Measurements from ENCODE around the gene FARSA.
A peak's percentile ranks its signal among the peaks of the same experiment; 100 is the strongest.
"Not testable (repeated sequence)": the region's sequence is repeated elsewhere in the genome, so short reads cannot be mapped to it uniquely, and the experiment has no call there.

FARSA gene

DNA sequence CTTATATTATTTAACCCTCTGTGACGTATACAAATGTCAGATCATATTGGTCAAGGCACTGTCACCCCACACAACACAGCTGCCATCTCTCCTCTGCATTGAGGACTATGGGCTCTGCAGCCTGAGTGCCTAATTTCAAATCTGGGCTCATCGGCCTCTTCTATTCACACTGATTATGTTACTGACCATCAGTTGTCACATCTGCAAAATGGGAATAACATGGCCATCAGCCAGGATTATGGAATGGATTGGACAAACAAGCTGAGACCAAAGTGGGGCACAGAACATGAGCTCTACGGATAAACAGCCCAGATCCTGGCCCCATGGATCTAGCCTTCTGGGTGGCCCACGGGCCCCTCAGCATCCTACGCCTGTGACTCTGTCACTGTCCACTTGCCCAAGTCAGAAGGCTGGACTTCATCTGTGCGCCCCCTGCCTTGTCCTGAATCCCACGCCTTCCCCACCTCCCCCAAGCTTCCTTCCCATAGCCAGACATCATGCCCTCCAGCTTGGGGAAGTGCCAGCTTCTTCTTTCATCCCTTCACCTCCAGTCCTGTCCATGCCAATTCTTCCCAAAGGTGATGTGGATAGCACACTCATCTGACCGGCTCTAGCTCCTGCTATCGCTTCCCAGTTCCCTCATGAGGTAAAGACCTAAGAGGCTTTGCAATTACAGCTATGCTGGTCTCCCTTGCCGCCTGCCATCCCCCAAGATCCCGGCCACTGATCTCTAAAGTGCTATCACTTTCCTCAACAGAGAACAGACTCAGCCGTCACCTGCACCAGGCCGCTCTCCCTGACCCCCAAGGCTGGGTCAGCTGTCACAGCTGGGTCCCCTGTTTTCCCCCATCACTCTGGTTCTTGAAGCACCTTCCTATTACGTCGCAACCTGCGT, 872 bp downstream of the FARSA start:
- Histone ChIP-seq H3K4me1 (ENCODE audit: insufficient read depth, low read length) (peaks cover 18% of the 10 kb centered on the region), H3K27me3 (ENCODE audit: control insufficient read depth in 1 of 2, insufficient read depth in 2 of 2, low read length in 2 of 2) (no peaks in the 10 kb centered on the region), H3K27ac (ENCODE audit: low read depth, low read length) (peak overlapping the region; percentile 59), H3K9me3 (ENCODE audit: low read length) (no peaks in the 10 kb centered on the region), H3K4me3 (ENCODE audit: low read depth in 1 of 2, low read length in 2 of 2) (peak overlapping the region; percentile 59 to 93), H3K36me3 (ENCODE audit: insufficient read depth, low read length) (peaks cover 30% of the 10 kb centered on the region), H3K9ac (ENCODE audit: low read length) (peak overlapping the region; percentile 73)

DNA sequence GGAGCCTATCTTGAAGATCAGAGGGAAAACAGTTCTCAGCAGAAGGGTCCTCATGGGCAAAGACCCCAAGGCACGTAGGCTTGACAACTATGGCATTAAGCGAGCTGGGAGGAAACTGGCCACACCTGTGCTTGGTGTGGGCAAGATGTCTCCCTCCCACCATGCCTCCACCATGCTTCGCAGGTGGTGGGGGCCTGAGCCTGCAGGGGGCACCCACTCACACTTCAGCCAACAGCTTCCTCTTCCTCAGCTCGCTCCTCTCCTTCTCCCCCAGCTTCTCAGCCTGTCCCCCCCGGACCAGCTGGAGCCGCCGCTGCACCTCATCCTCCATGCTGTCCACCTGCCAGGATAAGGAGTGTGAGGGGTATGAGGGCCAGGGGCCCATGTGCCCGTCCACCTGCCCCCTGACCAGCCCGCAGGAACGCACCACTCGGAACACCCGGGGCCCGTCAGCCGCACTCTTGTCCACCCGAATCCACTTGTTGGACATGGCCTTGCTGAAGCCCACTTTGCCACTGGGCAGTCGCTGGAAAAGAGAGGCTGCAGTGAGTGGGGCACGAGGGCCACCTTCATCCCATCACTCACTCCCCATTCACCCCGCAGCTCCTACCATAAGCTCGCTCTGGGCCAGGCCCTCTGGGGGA, 3.4 kb downstream of the FARSA start:
- H3K27me3 ChIP-seq (ENCODE audit: control insufficient read depth in 1 of 2, insufficient read depth in 2 of 2, low read length in 2 of 2): no peaks in the 10 kb centered on the region
- no peak overlapping the region for H3K4me3 ChIP-seq (ENCODE audit: low read depth in 1 of 2, low read length in 2 of 2)
- H3K36me3 ChIP-seq (ENCODE audit: insufficient read depth, low read length): peaks cover 48% of the 10 kb centered on the region
- peaks cover 13% of the 10 kb centered on the region for H3K4me1 ChIP-seq (ENCODE audit: insufficient read depth, low read length)
- H3K27ac ChIP-seq (ENCODE audit: low read depth, low read length): no peak overlapping the region
- no peak overlapping the region for H3K9ac ChIP-seq (ENCODE audit: low read length)
- no peaks in the 10 kb centered on the region for H3K9me3 ChIP-seq (ENCODE audit: low read length)

DNA sequence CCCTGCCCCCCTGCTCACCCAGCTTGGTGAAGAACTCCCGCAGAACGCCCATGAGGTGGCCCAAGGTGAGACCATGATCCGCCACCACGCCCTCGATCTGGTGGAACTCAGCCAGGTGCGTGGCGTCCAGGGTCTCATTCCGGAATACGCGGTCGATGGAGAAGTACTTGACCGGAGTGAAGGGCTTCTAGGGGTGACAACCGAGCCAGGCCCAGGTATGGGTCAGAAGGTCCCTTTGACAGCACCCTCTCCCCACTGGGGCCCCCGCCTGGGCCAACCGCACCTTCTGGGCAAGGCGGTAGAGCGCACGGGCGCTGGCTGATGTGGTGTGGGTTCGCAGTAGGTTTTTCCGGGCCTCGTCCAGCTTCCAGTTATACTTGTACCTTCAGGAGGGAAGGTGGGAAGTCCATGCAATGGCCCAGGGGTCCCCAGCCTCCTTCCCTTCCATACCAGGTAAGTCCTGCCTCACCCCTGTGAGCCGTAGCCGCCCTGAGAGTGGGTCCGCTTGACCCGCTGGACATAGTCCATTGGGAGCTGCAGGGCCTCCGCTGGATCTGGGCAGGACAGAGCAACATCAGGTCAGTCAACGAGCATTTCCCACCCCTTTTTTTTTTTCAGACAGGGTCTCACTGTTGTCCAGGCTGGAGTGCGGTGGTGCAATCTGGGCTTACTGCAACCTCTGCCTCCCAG, 8.7 kb downstream of the FARSA start:
- Histone ChIP-seq H3K9me3 (ENCODE audit: low read length) (no peaks in the 10 kb centered on the region), H3K27me3 (ENCODE audit: control insufficient read depth in 1 of 2, insufficient read depth in 2 of 2, low read length in 2 of 2) (no peaks in the 10 kb centered on the region), H3K36me3 (ENCODE audit: insufficient read depth, low read length) (peaks cover 65% of the 10 kb centered on the region), H3K27ac (ENCODE audit: low read depth, low read length) (no peak overlapping the region), H3K4me1 (ENCODE audit: insufficient read depth, low read length) (no peaks in the 10 kb centered on the region), H3K4me3 (ENCODE audit: low read depth in 1 of 2, low read length in 2 of 2) (no peak overlapping the region), H3K9ac (ENCODE audit: low read length) (no peak overlapping the region)

DNA sequence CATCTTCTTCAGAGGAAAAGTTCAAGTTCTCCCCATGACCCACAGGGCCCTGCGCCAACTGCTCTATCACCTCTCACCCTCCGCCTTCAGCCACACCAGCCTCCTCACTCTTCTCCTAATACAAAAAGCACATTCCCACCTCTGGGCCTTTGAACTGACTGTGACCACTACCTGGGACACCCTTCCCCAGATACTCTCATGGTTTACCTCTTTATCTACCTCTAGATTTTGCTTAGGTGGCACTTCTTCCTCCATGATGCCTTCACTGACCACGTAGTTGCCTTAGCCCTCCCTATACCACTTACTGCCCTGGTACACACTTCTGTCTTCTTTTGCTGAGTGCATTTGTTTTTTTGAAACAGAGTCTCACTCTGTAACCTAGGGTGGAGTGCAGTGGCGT, 10.6 kb downstream of the FARSA start:
- Histone ChIP-seq H3K36me3 (ENCODE audit: insufficient read depth, low read length) (peaks cover 49% of the 10 kb centered on the region), H3K4me1 (ENCODE audit: insufficient read depth, low read length) (no peaks in the 10 kb centered on the region), H3K27ac (ENCODE audit: low read depth, low read length) (no peak overlapping the region), H3K27me3 (ENCODE audit: control insufficient read depth in 1 of 2, insufficient read depth in 2 of 2, low read length in 2 of 2) (no peaks in the 10 kb centered on the region), H3K4me3 (ENCODE audit: low read depth in 1 of 2, low read length in 2 of 2) (no peak overlapping the region), H3K9ac (ENCODE audit: low read length) (no peak overlapping the region), H3K9me3 (ENCODE audit: low read length) (no peaks in the 10 kb centered on the region)

DNA sequence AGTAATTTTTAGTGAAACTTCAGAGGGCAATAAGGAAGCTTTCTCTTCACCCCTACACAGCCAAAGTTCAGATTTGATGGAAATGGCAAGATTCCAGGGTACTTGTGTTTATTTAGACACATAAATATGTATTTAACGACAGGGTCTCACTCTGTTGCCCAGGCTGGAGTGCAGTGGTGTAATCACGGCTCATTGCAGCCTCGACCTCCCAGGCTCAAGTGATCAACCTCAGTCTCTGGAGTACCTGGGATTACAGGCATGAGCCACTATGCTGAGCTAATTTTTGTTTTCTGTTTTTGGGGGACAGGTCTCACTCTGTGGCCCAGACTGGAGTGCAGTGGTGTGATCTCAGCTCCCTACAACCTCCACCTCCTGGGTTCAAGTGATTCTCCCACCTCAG, 12.5 kb downstream of the FARSA start:
- H3K4me1 ChIP-seq (ENCODE audit: insufficient read depth, low read length): no peaks in the 10 kb centered on the region
- no peak overlapping the region for H3K4me3 ChIP-seq (ENCODE audit: low read depth in 1 of 2, low read length in 2 of 2)
- H3K27ac ChIP-seq (ENCODE audit: low read depth, low read length): no peak overlapping the region
- no peak overlapping the region for H3K9ac ChIP-seq (ENCODE audit: low read length)
- H3K27me3 ChIP-seq (ENCODE audit: control insufficient read depth in 1 of 2, insufficient read depth in 2 of 2, low read length in 2 of 2): no peaks in the 10 kb centered on the region
- peaks cover 35% of the 10 kb centered on the region for H3K36me3 ChIP-seq (ENCODE audit: insufficient read depth, low read length)
- no peaks in the 10 kb centered on the region for H3K9me3 ChIP-seq (ENCODE audit: low read length)

DNA sequence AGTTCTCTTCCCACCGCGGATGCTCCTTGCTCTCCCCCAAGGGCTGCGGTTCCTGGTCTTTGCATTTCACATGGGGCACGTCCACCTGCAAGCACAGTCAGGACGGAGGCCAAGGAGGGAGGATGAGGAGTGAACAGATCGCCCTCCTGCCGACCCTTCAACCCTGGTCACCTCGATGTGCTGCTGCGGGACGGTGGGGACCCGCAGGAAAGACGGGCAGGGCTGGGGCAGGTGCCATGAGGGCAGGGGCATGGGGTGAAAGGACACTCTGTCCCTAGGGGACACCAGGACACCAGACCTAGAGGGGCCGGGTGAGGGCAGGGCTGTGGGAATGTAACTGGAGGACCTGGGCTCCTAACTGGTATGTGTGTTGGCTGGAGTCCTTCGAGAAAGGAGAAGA, 15.3 kb downstream of the FARSA start:
- no peak overlapping the region for H3K4me3 ChIP-seq (ENCODE audit: low read depth in 1 of 2, low read length in 2 of 2)
- H3K36me3 ChIP-seq (ENCODE audit: insufficient read depth, low read length): peaks cover 11% of the 10 kb centered on the region
- no peak overlapping the region for H3K9ac ChIP-seq (ENCODE audit: low read length)
- H3K27ac ChIP-seq (ENCODE audit: low read depth, low read length): no peak overlapping the region
- no peaks in the 10 kb centered on the region for H3K27me3 ChIP-seq (ENCODE audit: control insufficient read depth in 1 of 2, insufficient read depth in 2 of 2, low read length in 2 of 2)
- H3K4me1 ChIP-seq (ENCODE audit: insufficient read depth, low read length): peaks cover 10% of the 10 kb centered on the region
- no peaks in the 10 kb centered on the region for H3K9me3 ChIP-seq (ENCODE audit: low read length)

DNA sequence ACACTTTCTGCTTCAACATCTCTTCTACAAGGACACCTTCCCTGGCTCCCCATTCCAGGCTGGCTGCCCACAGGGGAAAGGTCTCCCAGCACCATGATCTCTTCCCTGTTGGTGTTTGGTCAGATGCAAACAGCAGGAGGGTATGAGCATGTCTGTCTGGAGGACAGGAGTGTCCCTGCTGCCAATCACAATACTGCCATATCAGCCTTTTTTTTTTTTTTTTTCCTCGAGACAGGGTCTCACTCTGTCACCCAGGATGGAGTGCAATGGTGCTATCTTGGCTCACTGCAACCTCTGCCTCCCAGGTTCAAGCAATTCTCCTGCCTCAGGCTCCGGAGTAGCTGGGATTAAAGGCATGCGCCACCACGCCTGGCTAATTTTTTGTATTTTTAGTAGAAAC, 17.7 kb downstream of the FARSA start:
- H3K4me3 ChIP-seq (ENCODE audit: low read depth in 1 of 2, low read length in 2 of 2); H3K9me3 ChIP-seq (ENCODE audit: low read length); H3K27ac ChIP-seq (ENCODE audit: low read depth, low read length); H3K36me3 ChIP-seq (ENCODE audit: insufficient read depth, low read length); H3K9ac ChIP-seq (ENCODE audit: low read length); H3K27me3 ChIP-seq (ENCODE audit: control insufficient read depth in 1 of 2, insufficient read depth in 2 of 2, low read length in 2 of 2): not testable (repeated sequence)
- H3K4me1 ChIP-seq (ENCODE audit: insufficient read depth, low read length): peaks cover 22% of the 10 kb centered on the region

DNA sequence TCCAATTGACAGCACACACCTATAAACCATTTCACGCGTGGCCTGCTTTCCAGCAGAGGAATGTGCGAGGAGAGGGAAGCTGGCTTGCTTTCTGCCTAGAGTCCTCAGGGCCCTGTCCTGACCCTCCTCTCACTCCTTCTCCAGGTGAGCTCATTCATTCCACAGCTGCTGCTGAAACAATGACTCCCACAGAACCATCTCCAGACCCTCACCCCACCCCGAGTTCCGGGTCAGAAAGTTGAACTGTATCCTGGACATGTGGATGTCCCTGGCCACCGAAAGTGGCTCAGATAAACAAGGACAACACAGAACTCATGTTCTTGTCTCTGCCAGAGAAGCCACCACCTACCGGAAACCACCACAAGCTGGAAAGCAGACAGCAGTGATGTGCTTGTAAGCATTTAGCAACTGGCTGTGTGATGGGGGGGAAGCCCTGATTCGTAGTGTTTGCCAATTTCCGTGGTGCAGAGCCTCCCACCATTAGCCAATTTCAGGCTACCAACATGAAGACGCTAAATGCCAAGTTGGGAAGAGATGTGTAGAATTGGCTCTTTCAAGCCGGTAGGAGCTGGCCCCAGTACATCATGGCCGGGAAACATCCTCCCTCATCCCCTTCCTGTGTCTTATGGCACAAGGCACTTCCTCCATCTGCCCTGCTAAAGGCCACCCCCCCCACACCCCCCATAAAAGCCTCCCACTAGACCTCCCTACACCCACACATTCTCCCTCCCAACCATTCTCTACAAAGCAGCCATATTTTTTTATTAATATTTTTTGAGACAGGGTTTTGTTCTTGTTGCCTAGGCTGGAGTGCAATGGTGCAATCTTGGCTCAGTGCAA, 19.4 kb downstream of the FARSA start:
- H3K4me3 ChIP-seq (ENCODE audit: low read depth in 1 of 2, low read length in 2 of 2): peak overlapping the region in 1 of 2 donors; percentile 46
- H3K4me1 ChIP-seq (ENCODE audit: insufficient read depth, low read length): peaks cover 22% of the 10 kb centered on the region
- no peaks in the 10 kb centered on the region for H3K9me3 ChIP-seq (ENCODE audit: low read length)
- H3K27ac ChIP-seq (ENCODE audit: low read depth, low read length): peak overlapping the region; percentile 99
- H3K27me3 ChIP-seq (ENCODE audit: control insufficient read depth in 1 of 2, insufficient read depth in 2 of 2, low read length in 2 of 2): no peaks in the 10 kb centered on the region
- no peaks in the 10 kb centered on the region for H3K36me3 ChIP-seq (ENCODE audit: insufficient read depth, low read length)
- peak overlapping the region; percentile 30 for H3K9ac ChIP-seq (ENCODE audit: low read length)

DNA sequence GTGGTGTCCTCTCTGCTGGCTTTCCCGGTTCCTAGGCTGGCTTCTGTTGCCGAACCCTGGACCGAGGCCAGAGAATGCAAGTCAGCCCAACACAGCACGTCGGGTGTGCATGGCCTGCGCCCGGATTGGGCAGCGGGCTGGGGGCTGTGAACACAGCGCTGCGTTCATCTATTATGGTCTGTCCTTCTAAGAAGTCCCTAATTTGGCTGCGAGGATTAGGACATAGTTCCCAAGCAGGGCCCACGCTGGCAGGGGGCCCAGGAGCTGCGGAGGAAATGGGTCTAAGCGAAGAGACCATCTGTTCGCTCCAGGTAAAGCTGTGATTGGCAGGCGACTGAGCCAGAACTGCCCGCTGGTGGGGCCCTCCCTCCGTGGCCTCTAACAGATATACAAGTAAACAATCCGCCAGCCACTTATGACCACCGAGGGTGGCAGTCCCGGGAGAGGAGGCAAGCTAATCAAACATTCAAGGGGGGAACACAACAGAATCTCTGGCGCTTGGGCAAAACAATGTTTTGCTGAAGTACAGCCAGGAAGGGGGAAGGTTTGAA, 20.4 kb downstream of the FARSA start:
- peaks cover 22% of the 10 kb centered on the region for H3K4me1 ChIP-seq (ENCODE audit: insufficient read depth, low read length)
- H3K36me3 ChIP-seq (ENCODE audit: insufficient read depth, low read length): no peaks in the 10 kb centered on the region
- peak overlapping the region in 1 of 2 donors; percentile 46 for H3K4me3 ChIP-seq (ENCODE audit: low read depth in 1 of 2, low read length in 2 of 2)
- no peaks in the 10 kb centered on the region for H3K27me3 ChIP-seq (ENCODE audit: control insufficient read depth in 1 of 2, insufficient read depth in 2 of 2, low read length in 2 of 2)
- H3K9me3 ChIP-seq (ENCODE audit: low read length): no peaks in the 10 kb centered on the region
- peak overlapping the region; percentile 30 for H3K9ac ChIP-seq (ENCODE audit: low read length)
- peak overlapping the region; percentile 99 for H3K27ac ChIP-seq (ENCODE audit: low read depth, low read length)

DNA sequence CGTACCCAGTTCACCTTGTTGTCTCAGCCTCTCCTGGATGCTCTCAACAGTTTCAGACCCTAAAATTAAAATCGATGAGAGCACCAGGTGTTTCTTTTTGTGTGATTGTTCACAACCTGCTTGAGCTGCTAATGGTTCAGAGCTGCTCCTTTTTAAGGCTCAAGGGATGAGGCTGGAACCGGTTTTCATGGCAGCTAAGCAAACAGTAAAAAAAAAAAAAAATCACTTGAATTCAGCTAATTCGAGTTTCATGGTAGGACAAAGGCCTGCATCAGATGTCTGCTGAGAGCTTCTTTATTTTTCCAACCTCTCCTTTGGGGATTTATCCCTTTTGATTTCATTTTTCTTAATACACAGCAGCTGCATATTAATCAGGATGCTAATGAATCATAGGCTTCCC, 20.9 kb downstream of the FARSA start:
- Histone ChIP-seq H3K27me3 (ENCODE audit: control insufficient read depth in 1 of 2, insufficient read depth in 2 of 2, low read length in 2 of 2) (no peaks in the 10 kb centered on the region), H3K27ac (ENCODE audit: low read depth, low read length) (peak overlapping the region; percentile 99), H3K4me3 (ENCODE audit: low read depth in 1 of 2, low read length in 2 of 2) (peak overlapping the region in 1 of 2 donors; percentile 46), H3K36me3 (ENCODE audit: insufficient read depth, low read length) (no peaks in the 10 kb centered on the region), H3K9ac (ENCODE audit: low read length) (no peak overlapping the region), H3K4me1 (ENCODE audit: insufficient read depth, low read length) (peaks cover 22% of the 10 kb centered on the region), H3K9me3 (ENCODE audit: low read length) (no peaks in the 10 kb centered on the region)

Measured in muscle layer of colon (tissue), 2 donors.